K562 (cell line): ENCODE measurements around the gene SH2D4B. TPM values are rescaled to one million over a fixed set of nuclear protein-coding genes. Genes with fewer than 3 reads are reported as not detected.

ENCODE experiments used
- ATAC-seq: fragments of 200-7000 bp; cut with Tn5 transposase; 3 replicates; pipeline ENCODE4 v1.9.1; 2020; ENCODE audit warnings: moderate library complexity
- BruUV-seq: library from RNA; stranded (reverse); fragments of 400-500 nt; replicated peaks from 2 replicates; lab custom pipeline; 2021; lab: Mats Ljungman, UMichigan
- CTCF ChIA-PET: fragments of 300-600 bp; formaldehyde crosslinking; extraction: SDS; loops from one replicate; lab custom pipeline; 2021; ENCODE audit warnings: low intra/inter-chr PET ratio; lab: Yijun Ruan, JAX
- POLR2A ChIA-PET: fragments of 300-600, 350-650 bp; sonication (Branson Sonifier 250); formaldehyde crosslinking; extraction: SDS; loops from one replicate; lab custom pipeline; 2021; ENCODE audit warnings: antibody characterized with exemption, inconsistent platforms; lab: Yijun Ruan, JAX
- DNase-seq, 4 experiments: peaks; one replicate each; pipeline versions ENCODE4 v3.0.0 to v3.0.0-alpha.2; 2011 to 2018; ENCODE audit warnings: low spot score in 3 of 4, mixed read lengths in 3 of 4; ENCODE audit errors: extremely low read depth in 1 of 4
- FAIRE-seq: peaks from 2 replicates; lab custom pipeline; 2011; peaks lifted over from hg19 to GRCh38; lab: Jason Lieb, UNC
- H2AFZ ChIP-seq: 2 replicates; pipeline ENCODE4 v1.6.0; 2011; ENCODE audit warnings: low read depth, low read length, control low read depth, inconsistent platforms
- H3K27ac ChIP-seq: fragments of 200-600 bp; 3 replicates; pipeline ENCODE4 v1.8.0; 2011; ENCODE audit warnings: low read depth, mild to moderate bottlenecking, control low read depth, inconsistent platforms, low read length, moderate library complexity, mixed read lengths; ENCODE audit errors: extremely low read depth
- H3K27me3 ChIP-seq, 2 experiments: fragments of 300-600 bp in 1 of 2; 2 replicates in 1 of 2; 3 replicates in 1 of 2; pipeline versions ENCODE4 v1.6.0 to v1.8.0; 2011; ENCODE audit warnings: inconsistent platforms in 2 of 2, low read length in 2 of 2, mild to moderate bottlenecking in 1 of 2, mixed read lengths in 1 of 2, moderate library complexity in 1 of 2; ENCODE audit not compliant: control insufficient read depth in 2 of 2, insufficient read depth in 2 of 2
- H3K36me3 ChIP-seq: fragments of 300-600 bp; 3 replicates; pipeline ENCODE4 v1.8.0; 2011; ENCODE audit warnings: mild to moderate bottlenecking, low read length, inconsistent platforms; ENCODE audit not compliant: control insufficient read depth, insufficient read depth
- H3K4me1 ChIP-seq, 2 experiments: fragments of 200-600 bp in 1 of 2; replicated peaks in 1 of 2; 2 replicates in 1 of 2; 3 replicates in 1 of 2; pipeline versions ENCODE4 v1.5.1 to v1.8.0; 2011; ENCODE audit warnings: inconsistent platforms in 2 of 2, low read length in 2 of 2, mild to moderate bottlenecking in 1 of 2, mixed read lengths in 1 of 2, moderate library complexity in 1 of 2; ENCODE audit not compliant: control insufficient read depth in 2 of 2, insufficient read depth in 2 of 2
- H3K4me2 ChIP-seq: 2 replicates; pipeline ENCODE4 v1.6.1; 2011; ENCODE audit warnings: low read length, control low read depth, inconsistent platforms, mixed read lengths; ENCODE audit not compliant: insufficient read depth
- H3K4me3 ChIP-seq: fragments of 200-600 bp; sonication (generic), shearing (Covaris generic); 2 replicates; pipeline ENCODE4 v1.5.1; 2016; ENCODE audit warnings: control low read depth, inconsistent platforms
- H3K79me2 ChIP-seq: fragments of 200-600 bp; 3 replicates; pipeline ENCODE4 v1.8.0; 2011; ENCODE audit warnings: low read length, inconsistent platforms; ENCODE audit not compliant: control insufficient read depth, insufficient read depth
- H3K9ac ChIP-seq, 2 experiments: 2 replicates each; pipeline versions ENCODE4 v1.6.0 to v1.6.1; 2011; ENCODE audit warnings: low read depth in 2 of 2, low read length in 2 of 2, control low read depth in 1 of 2, inconsistent platforms in 1 of 2, mild to moderate bottlenecking in 1 of 2, mixed read lengths in 1 of 2; ENCODE audit not compliant: insufficient read depth in 1 of 2
- H3K9me1 ChIP-seq: one replicate; pipeline ENCODE4 v1.6.0; 2011; ENCODE audit warnings: inconsistent platforms, mild to moderate bottlenecking, low read length, moderate library complexity; ENCODE audit not compliant: control insufficient read depth, insufficient read depth
- H3K9me3 ChIP-seq: replicated peaks from 2 replicates; pipeline ENCODE4 v1.5.1; 2011; ENCODE audit warnings: low read depth, low read length, inconsistent platforms; ENCODE audit not compliant: control insufficient read depth, insufficient read depth
- H4K20me1 ChIP-seq: replicated peaks from 2 replicates; pipeline ENCODE4 v1.6.1; 2011; ENCODE audit warnings: low read length, inconsistent platforms, mixed read lengths; ENCODE audit not compliant: control insufficient read depth, insufficient read depth
- BRD9 ChIP-seq: fragments of 450-650 bp; IDR thresholded peaks from 2 replicates; pipeline ENCODE4 v1.6.1; 2018; ENCODE audit warnings: low read depth; ENCODE audit not compliant: partially characterized antibody
- CSDE1 ChIP-seq, 2 experiments: fragments of 450-650 bp; IDR thresholded peaks; 2 replicates each; pipeline ENCODE4 v1.6.1; 2016; ENCODE audit warnings: mild to moderate bottlenecking in 1 of 2
- E2F3 ChIP-seq: fragments of 250-450 bp; sonication (Bioruptor Pico); IDR thresholded peaks from 2 replicates; pipeline ENCODE4 v1.4.0; 2020; ENCODE audit warnings: mild to moderate bottlenecking
- GABPA ChIP-seq: fragments of 200-800 bp; sonication (Bioruptor generic); conservative IDR thresholded peaks from 2 replicates; pipeline ENCODE4 v1.6.1; 2016; ENCODE audit warnings: low read depth, missing genetic modification characterization, missing compliant biosample characterization
- KHSRP ChIP-seq: fragments of 450-650 bp; IDR thresholded peaks from 2 replicates; pipeline ENCODE4 v1.6.1; 2017
- KLF1 ChIP-seq: fragments of 450-650 bp; IDR thresholded peaks from 2 replicates; pipeline ENCODE4 v1.6.1; 2016; ENCODE audit warnings: missing genetic modification characterization, missing compliant biosample characterization
- LCOR ChIP-seq: sonication (generic); formaldehyde crosslinking; IDR thresholded peaks from 2 replicates; pipeline ENCODE4 v1.8.0; 2022; ENCODE audit warnings: mild to moderate bottlenecking, missing genetic modification reagents
- NBN ChIP-seq: fragments of 450-650 bp; IDR thresholded peaks from 2 replicates; pipeline ENCODE4 v1.6.1; 2016; ENCODE audit warnings: low read depth, mild to moderate bottlenecking
- RBM15 ChIP-seq: fragments of 200-400 bp; formaldehyde crosslinking; IDR thresholded peaks from 2 replicates; pipeline ENCODE4 v1.6.1; 2018; ENCODE audit warnings: mild to moderate bottlenecking, low read length, moderate library complexity; ENCODE audit not compliant: insufficient read depth
- TAF15 ChIP-seq: fragments of 200-400 bp; formaldehyde crosslinking; IDR thresholded peaks from 2 replicates; pipeline ENCODE4 v1.6.1; 2017; ENCODE audit warnings: mild to moderate bottlenecking, low read depth, low read length, moderate library complexity
- TCF7L2 ChIP-seq: fragments of 150-350 bp; IDR thresholded peaks from 2 replicates; pipeline ENCODE4 v1.6.1; 2016; ENCODE audit warnings: low read depth, mild to moderate bottlenecking, low read length, moderate library complexity
- ZNF133 ChIP-seq: fragments of 250-450 bp; sonication (Bioruptor Pico); IDR thresholded peaks from 2 replicates; pipeline ENCODE4 v1.4.0; 2020; ENCODE audit warnings: mild to moderate bottlenecking
- ZNF830 ChIP-seq: fragments of 250-450 bp; sonication (Bioruptor Pico); IDR thresholded peaks from 2 replicates; pipeline ENCODE4 v1.5.0; 2021; ENCODE audit warnings: mild to moderate bottlenecking
- WGBS: fragments of 100-300 bp; shearing (Covaris generic); methylation state at CpG from one replicate; pipeline ENCODE4 v1.1.6; 2016; ENCODE audit warnings: low coverage, mixed read lengths; ENCODE audit not compliant: insufficient coverage; ENCODE audit errors: missing lambda C conversion rate; 5-methylcytosine and 5-hydroxymethylcytosine counted together
- in situ Hi-C: fragments of 300-500 bp; cut with MboI; formaldehyde crosslinking; loops from 4 replicates; pipeline ENCODE4 v1.15.0; 2018; ENCODE audit warnings: inconsistent platforms, mixed read lengths
- intact Hi-C: fragments of 100-400 bp; cut with micrococcal nuclease; formaldehyde crosslinking; loops from 2 replicates; pipeline ENCODE4 v1.14.2; 2022
- polyA plus RNA-seq, 8 experiments: library from polyadenylated mRNA; depleted of rRNA in 4 of 8; stranded (reverse) in 5 of 8; unstranded in 3 of 8; fragments of >200 nt; fragmentation: Nextera tagmentation in 2 of 8; fragmentation: Illumina TruSeq in 1 of 8; extraction: Ambion mirVana in 2 of 8; extraction: Trizol in 1 of 8; gene quantifications; 2 replicates each; pipeline versions ENCODE4 v1.2.1 to v1.2.3, GENCODE V29; 2011 to 2014; ENCODE audit warnings: inconsistent platforms in 1 of 8, missing spikeins in 1 of 8
- total RNA-seq, 7 experiments: library from RNA; depleted of rRNA in 6 of 7; stranded (reverse); fragments of >200 nt in 6 of 7; fragmentation: Illumina TruSeq in 2 of 7; extraction: Trizol in 2 of 7; gene quantifications; 2 replicates each; pipeline versions ENCODE4 v1.2.1 to v1.2.3, GENCODE V29; 2011 to 2021; ENCODE audit warnings: low replicate concordance in 1 of 7
- TF ChIP-seq, protein P1 (sequence below): fragments of 450-650 bp; IDR thresholded peaks from 2 replicates; pipeline ENCODE4 v1.6.1; 2017; ENCODE audit warnings: antibody characterized with exemption
- TF ChIP-seq, protein P2 (sequence below): sonication (generic); formaldehyde crosslinking; IDR thresholded peaks from 2 replicates; pipeline ENCODE4 v1.8.1; 2023; ENCODE audit warnings: mild to moderate bottlenecking, missing genetic modification reagents, moderate library complexity
- TF ChIP-seq, protein P3 (sequence below): sonication (generic); formaldehyde crosslinking; IDR thresholded peaks from 2 replicates; pipeline ENCODE4 v1.9.0; 2022; ENCODE audit warnings: mild to moderate bottlenecking, missing genetic modification reagents

The SH2D4B gene
- total and polyA plus RNA-seq, 9 of the 15 experiments (the other 6 are each of a cell fraction or from before 2014, with no cell fraction given): 0.03 to 0.14 (median 0.04) TPM; not detected in 4

DNA sequence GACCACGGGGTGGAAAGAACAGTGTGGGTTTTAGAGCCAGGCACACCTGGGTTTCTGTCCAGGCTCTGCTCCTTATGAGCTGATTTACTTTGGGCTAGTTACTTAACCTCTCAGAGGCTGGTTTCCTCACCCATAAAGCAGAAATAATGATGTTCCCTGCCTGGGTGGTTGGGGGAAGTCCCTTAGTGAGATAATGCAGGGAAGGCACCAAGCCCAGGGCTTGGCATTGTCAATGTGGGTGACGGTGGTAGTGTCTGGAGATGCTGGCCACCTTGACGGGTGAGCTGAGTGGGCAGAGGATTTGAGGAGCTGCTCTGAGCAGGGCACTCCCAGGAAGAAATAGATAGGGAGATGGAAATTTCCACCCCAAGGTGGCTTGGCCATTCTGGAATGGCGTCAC is 65.2 kb downstream of the SH2D4B start:
- no TSS peak for BruUV-seq
- in situ Hi-C loops (no loop called here), intact Hi-C loops (no loop called here)
- ChIA-PET POLR2A (interaction anchor here (1.4 kb wide), 1 partner anchor 19 kb away, joined by 3 read pairs; no protein-coding TSS in a partner anchor), CTCF (no interaction called here)
- Histone ChIP-seq H3K36me3 (no peaks in the 10 kb centered on the region), H3K27me3 (peaks cover 12 to 43% of the 10 kb centered on the region in 2 experiments; a peak in 4 of 5 replicates), H4K20me1 (no peaks in the 10 kb centered on the region), H3K9me1 (no peaks in the 10 kb centered on the region), H3K9me3 (no peaks in the 10 kb centered on the region), H3K4me1 (peaks cover 0 to 4% of the 10 kb centered on the region in 2 experiments; a peak in 2 of 5 replicates), H3K4me3 (no peak overlapping the region), H3K9ac (no peak overlapping the region), H3K79me2 (no peaks in the 10 kb centered on the region), H3K27ac (no peak overlapping the region), H2AFZ (no peak overlapping the region), H3K4me2 (no peak overlapping the region)
- 0% methylated on average over 4 of the region's 4 CpGs for WGBS
- no peak for ATAC-seq
- no peak for DNase-seq
- TF ChIP-seq GABPA (no peak), TAF15 (no peak), BRD9 (no peak), E2F3 (no peak), RBM15 (no peak), CSDE1 (IDR thresholded peaks at IDR 0.05) (no peak), NBN (no peak), KHSRP (no peak), ZNF133 (CRISPR knock-in tag) (no peak), ZNF830 (no peak), LCOR (CRISPR knock-in tag) (no peak), TCF7L2 (no peak), KLF1 (tag) (no peak)
- TF ChIP-seq, protein P1, sequence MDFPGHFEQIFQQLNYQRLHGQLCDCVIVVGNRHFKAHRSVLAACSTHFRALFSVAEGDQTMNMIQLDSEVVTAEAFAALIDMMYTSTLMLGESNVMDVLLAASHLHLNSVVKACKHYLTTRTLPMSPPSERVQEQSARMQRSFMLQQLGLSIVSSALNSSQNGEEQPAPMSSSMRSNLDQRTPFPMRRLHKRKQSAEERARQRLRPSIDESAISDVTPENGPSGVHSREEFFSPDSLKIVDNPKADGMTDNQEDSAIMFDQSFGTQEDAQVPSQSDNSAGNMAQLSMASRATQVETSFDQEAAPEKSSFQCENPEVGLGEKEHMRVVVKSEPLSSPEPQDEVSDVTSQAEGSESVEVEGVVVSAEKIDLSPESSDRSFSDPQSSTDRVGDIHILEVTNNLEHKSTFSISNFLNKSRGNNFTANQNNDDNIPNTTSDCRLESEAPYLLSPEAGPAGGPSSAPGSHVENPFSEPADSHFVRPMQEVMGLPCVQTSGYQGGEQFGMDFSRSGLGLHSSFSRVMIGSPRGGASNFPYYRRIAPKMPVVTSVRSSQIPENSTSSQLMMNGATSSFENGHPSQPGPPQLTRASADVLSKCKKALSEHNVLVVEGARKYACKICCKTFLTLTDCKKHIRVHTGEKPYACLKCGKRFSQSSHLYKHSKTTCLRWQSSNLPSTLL: no peak
- TF ChIP-seq, protein P2, sequence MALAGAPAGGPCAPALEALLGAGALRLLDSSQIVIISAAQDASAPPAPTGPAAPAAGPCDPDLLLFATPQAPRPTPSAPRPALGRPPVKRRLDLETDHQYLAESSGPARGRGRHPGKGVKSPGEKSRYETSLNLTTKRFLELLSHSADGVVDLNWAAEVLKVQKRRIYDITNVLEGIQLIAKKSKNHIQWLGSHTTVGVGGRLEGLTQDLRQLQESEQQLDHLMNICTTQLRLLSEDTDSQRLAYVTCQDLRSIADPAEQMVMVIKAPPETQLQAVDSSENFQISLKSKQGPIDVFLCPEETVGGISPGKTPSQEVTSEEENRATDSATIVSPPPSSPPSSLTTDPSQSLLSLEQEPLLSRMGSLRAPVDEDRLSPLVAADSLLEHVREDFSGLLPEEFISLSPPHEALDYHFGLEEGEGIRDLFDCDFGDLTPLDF: no peak
- TF ChIP-seq, protein P3, sequence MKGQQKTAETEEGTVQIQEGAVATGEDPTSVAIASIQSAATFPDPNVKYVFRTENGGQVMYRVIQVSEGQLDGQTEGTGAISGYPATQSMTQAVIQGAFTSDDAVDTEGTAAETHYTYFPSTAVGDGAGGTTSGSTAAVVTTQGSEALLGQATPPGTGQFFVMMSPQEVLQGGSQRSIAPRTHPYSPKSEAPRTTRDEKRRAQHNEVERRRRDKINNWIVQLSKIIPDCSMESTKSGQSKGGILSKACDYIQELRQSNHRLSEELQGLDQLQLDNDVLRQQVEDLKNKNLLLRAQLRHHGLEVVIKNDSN: no peak
- FAIRE-seq: no peak
